ENCODE data around the gene MFSD12.
"Not testable (repeated sequence)": the region's sequence is repeated elsewhere in the genome, so short reads cannot be mapped to it uniquely, and the experiment has no call there.

The MFSD12 gene

DNA sequence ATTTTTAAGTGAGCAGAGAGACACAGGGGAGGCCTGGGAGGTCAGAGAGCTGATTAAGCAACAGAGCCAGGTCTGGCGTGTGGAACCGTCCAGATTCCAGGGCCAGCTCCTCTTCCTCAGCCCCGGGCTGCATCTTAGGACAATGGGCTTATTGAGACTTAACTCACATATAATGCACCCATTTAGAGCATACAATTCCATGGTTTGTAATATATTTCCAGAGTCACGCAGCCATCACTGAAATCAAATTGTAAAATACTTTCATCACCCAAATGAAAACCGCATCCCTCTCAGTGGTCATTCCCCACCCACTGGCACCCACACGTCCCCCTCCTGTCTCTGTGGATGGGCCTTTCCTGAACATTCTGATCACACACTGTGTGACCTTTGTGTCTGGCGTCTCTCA lies 13.2 kb upstream of the MFSD12 start:
- H3K9me2 ChIP-seq (replicated peaks; ENCODE audit: insufficient read depth, low read length): no peaks in the 10 kb centered on the region
- H3K36me3 ChIP-seq (replicated peaks; ENCODE audit: insufficient read depth, low read length): no peaks in the 10 kb centered on the region
- H3K4me3 ChIP-seq (ENCODE audit: low read length): no peak overlapping the region
- DNase-seq: no peak
- TF ChIP-seq EZH2phosphoT487 (IDR thresholded peaks at IDR 0.05; ENCODE audit: low read length) (no peak), EZH2 (optimal IDR thresholded peaks at IDR 0.05; ENCODE audit: low read depth, low read length) (no peak), CTCF (IDR thresholded peaks at IDR 0.05; ENCODE audit: low read length) (no peak)
- 0 out of 2 replicates have a peak, but pooled peaks cover 9% of the 10 kb centered on the region for H3F3A ChIP-seq (ENCODE audit: insufficient read depth, low read length)
- peaks cover 6% of the 10 kb centered on the region for H3K79me2 ChIP-seq (ENCODE audit: low read length)
- H3K9me3 ChIP-seq (replicated peaks; ENCODE audit: insufficient read depth, low read length): no peaks in the 10 kb centered on the region
- no peak overlapping the region for H3K4me2 ChIP-seq (ENCODE audit: low read depth, low read length)
- 0 out of 2 replicates have a peak, but pooled peaks cover 4% of the 10 kb centered on the region for H3K4me1 ChIP-seq (ENCODE audit: low read length)
- H3K27me3 ChIP-seq (replicated peaks; ENCODE audit: insufficient read depth, low read length): peaks cover 31% of the 10 kb centered on the region
- H2AFZ ChIP-seq (ENCODE audit: low read length): no peak overlapping the region
- H3K27ac ChIP-seq (ENCODE audit: low read length): no peak overlapping the region
- H3K9ac ChIP-seq (ENCODE audit: low read length): no peak overlapping the region
- H4K20me1 ChIP-seq (ENCODE audit: insufficient read depth, low read length): no peaks in the 10 kb centered on the region

GRCh38 chr19:3570042-3570441 lies 12.7 kb upstream of the MFSD12 start:
- not testable (repeated sequence) for H3K4me1 ChIP-seq (ENCODE audit: low read length); H3K9me3 ChIP-seq (replicated peaks; ENCODE audit: insufficient read depth, low read length); H3K9ac ChIP-seq (ENCODE audit: low read length); H3K36me3 ChIP-seq (replicated peaks; ENCODE audit: insufficient read depth, low read length); DNase-seq; H2AFZ ChIP-seq (ENCODE audit: low read length); H3K9me2 ChIP-seq (replicated peaks; ENCODE audit: insufficient read depth, low read length); H3K27ac ChIP-seq (ENCODE audit: low read length); H3F3A ChIP-seq (ENCODE audit: insufficient read depth, low read length); H4K20me1 ChIP-seq (ENCODE audit: insufficient read depth, low read length); H3K4me3 ChIP-seq (ENCODE audit: low read length); H3K4me2 ChIP-seq (ENCODE audit: low read depth, low read length); H3K79me2 ChIP-seq (ENCODE audit: low read length)
- peaks cover 31% of the 10 kb centered on the region for H3K27me3 ChIP-seq (replicated peaks; ENCODE audit: insufficient read depth, low read length)

GRCh38 chr19:3565139-3565538 lies 7.8 kb upstream of the MFSD12 start:
- Histone ChIP-seq H3K4me3 (ENCODE audit: low read length) (no peak overlapping the region), H3F3A (ENCODE audit: insufficient read depth, low read length) (no peaks in the 10 kb centered on the region), H2AFZ (ENCODE audit: low read length) (no peak overlapping the region), H3K4me1 (ENCODE audit: low read length) (no peaks in the 10 kb centered on the region), H3K27me3 (replicated peaks; ENCODE audit: insufficient read depth, low read length) (peaks cover 72% of the 10 kb centered on the region), H4K20me1 (ENCODE audit: insufficient read depth, low read length) (no peaks in the 10 kb centered on the region), H3K9me3 (replicated peaks; ENCODE audit: insufficient read depth, low read length) (no peaks in the 10 kb centered on the region), H3K9me2 (replicated peaks; ENCODE audit: insufficient read depth, low read length) (no peaks in the 10 kb centered on the region), H3K27ac (ENCODE audit: low read length) (no peak overlapping the region), H3K4me2 (ENCODE audit: low read depth, low read length) (no peak overlapping the region), H3K9ac (ENCODE audit: low read length) (no peak overlapping the region), H3K79me2 (ENCODE audit: low read length) (no peaks in the 10 kb centered on the region), H3K36me3 (replicated peaks; ENCODE audit: insufficient read depth, low read length) (no peaks in the 10 kb centered on the region)
- TF ChIP-seq CTCF (IDR thresholded peaks at IDR 0.05; ENCODE audit: low read length) (no peak), EZH2phosphoT487 (IDR thresholded peaks at IDR 0.05; ENCODE audit: low read length) (no peak), EZH2 (optimal IDR thresholded peaks at IDR 0.05; ENCODE audit: low read depth, low read length) (no peak)
- no peak for DNase-seq

- no peak for DNase-seq
- H3K4me1 ChIP-seq (ENCODE audit: low read length): no peaks in the 10 kb centered on the region
- no peaks in the 10 kb centered on the region for H3F3A ChIP-seq (ENCODE audit: insufficient read depth, low read length)
- H3K4me2 ChIP-seq (ENCODE audit: low read depth, low read length): no peak overlapping the region
- H3K79me2 ChIP-seq (ENCODE audit: low read length): no peaks in the 10 kb centered on the region
- no peaks in the 10 kb centered on the region for H3K36me3 ChIP-seq (replicated peaks; ENCODE audit: insufficient read depth, low read length)
- no peak overlapping the region for H3K9ac ChIP-seq (ENCODE audit: low read length)
- H3K27me3 ChIP-seq (replicated peaks; ENCODE audit: insufficient read depth, low read length): peaks cover 72% of the 10 kb centered on the region
- no peak overlapping the region for H2AFZ ChIP-seq (ENCODE audit: low read length)
- H3K4me3 ChIP-seq (ENCODE audit: low read length): no peak overlapping the region
- no peaks in the 10 kb centered on the region for H3K9me2 ChIP-seq (replicated peaks; ENCODE audit: insufficient read depth, low read length)
- TF ChIP-seq EZH2phosphoT487 (IDR thresholded peaks at IDR 0.05; ENCODE audit: low read length) (no peak), CTCF (IDR thresholded peaks at IDR 0.05; ENCODE audit: low read length) (no peak), EZH2 (optimal IDR thresholded peaks at IDR 0.05; ENCODE audit: low read depth, low read length) (no peak)
- no peaks in the 10 kb centered on the region for H3K9me3 ChIP-seq (replicated peaks; ENCODE audit: insufficient read depth, low read length)
- H3K27ac ChIP-seq (ENCODE audit: low read length): no peak overlapping the region
- H4K20me1 ChIP-seq (ENCODE audit: insufficient read depth, low read length): no peaks in the 10 kb centered on the region
Measured at GRCh38 chr19:3563709-3564524, 6.5 kb upstream of the MFSD12 start.

Data from MM.1S (cell line).